Glutamatergic neuron (in vitro differentiated cells): ENCODE data around the gene ZNF366. TPM values are rescaled to one million over a fixed set of nuclear protein-coding genes. Genes with fewer than 3 reads are reported as not detected.

Source experiments
- DNase-seq: peaks from one replicate; pipeline ENCODE4 v3.0.0; 2022
- H3K27ac Mint-ChIP-seq: one replicate; pipeline ENCODE4 v1.8.0; 2020; ENCODE audit warnings: mild to moderate bottlenecking, mixed read lengths, inconsistent platforms; ENCODE audit not compliant: unreplicated experiment
- H3K27me3 Mint-ChIP-seq: one replicate; pipeline ENCODE4 v1.8.0; 2020; ENCODE audit warnings: mild to moderate bottlenecking, moderate library complexity, mixed read lengths, inconsistent platforms; ENCODE audit not compliant: unreplicated experiment
- H3K36me3 Mint-ChIP-seq: one replicate; pipeline ENCODE4 v1.8.0; 2020; ENCODE audit warnings: mild to moderate bottlenecking, mixed read lengths, inconsistent platforms; ENCODE audit not compliant: unreplicated experiment
- H3K4me1 Mint-ChIP-seq: one replicate; pipeline ENCODE4 v1.8.0; 2020; ENCODE audit warnings: mild to moderate bottlenecking, low read depth, mixed read lengths, inconsistent platforms; ENCODE audit not compliant: unreplicated experiment
- H3K4me3 Mint-ChIP-seq: one replicate; pipeline ENCODE4 v1.8.0; 2020; ENCODE audit warnings: mild to moderate bottlenecking, mixed read lengths, inconsistent platforms; ENCODE audit not compliant: unreplicated experiment
- H3K9me3 Mint-ChIP-seq: one replicate; pipeline ENCODE4 v1.8.0; 2020; ENCODE audit warnings: mild to moderate bottlenecking, moderate library complexity, mixed read lengths, inconsistent platforms; ENCODE audit not compliant: unreplicated experiment
- total RNA-seq: library from RNA; stranded (reverse); fragmentation: NEBNext Ultra II Directional; extraction: Animal tissue kit (Norgen Biotek cat#: 25700); gene quantifications from one replicate; pipeline ENCODE4 v1.2.1, GENCODE V29; 2021; ENCODE audit not compliant: unreplicated experiment
- TF ChIP-seq, protein P1 (sequence below): fragments of 200-600 bp; sonication (generic); IDR thresholded peaks from one replicate; pipeline ENCODE4 v1.5.0; 2021; ENCODE audit not compliant: partially characterized antibody, unreplicated experiment

Gene ZNF366
- total RNA-seq, 1 donor from 2014 or later = not detected

DNA sequence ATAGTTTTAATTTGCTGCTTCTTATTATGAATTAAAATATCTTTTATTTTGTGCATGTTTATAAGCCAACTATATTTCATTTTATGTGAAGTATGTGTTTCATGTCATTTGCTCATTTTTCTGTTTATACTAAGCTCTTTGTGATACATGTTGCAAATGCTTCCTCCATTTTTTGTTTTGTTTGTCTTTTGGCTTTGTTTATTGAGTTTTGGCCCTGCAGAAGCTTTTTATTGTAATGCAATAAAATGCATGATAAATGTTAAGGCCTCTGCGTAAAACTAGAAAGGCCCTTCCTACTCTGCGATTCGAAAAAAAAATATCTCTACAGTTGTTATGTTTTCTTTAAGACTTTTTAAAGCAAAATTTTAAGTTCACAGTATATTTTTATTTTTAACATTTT lies 9.4 kb downstream of the ZNF366 start:
- no peak for DNase-seq
- TF ChIP-seq, protein P1, sequence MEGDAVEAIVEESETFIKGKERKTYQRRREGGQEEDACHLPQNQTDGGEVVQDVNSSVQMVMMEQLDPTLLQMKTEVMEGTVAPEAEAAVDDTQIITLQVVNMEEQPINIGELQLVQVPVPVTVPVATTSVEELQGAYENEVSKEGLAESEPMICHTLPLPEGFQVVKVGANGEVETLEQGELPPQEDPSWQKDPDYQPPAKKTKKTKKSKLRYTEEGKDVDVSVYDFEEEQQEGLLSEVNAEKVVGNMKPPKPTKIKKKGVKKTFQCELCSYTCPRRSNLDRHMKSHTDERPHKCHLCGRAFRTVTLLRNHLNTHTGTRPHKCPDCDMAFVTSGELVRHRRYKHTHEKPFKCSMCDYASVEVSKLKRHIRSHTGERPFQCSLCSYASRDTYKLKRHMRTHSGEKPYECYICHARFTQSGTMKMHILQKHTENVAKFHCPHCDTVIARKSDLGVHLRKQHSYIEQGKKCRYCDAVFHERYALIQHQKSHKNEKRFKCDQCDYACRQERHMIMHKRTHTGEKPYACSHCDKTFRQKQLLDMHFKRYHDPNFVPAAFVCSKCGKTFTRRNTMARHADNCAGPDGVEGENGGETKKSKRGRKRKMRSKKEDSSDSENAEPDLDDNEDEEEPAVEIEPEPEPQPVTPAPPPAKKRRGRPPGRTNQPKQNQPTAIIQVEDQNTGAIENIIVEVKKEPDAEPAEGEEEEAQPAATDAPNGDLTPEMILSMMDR = no peak
- H3K4me1 Mint-ChIP-seq = peaks cover 3% of the 10 kb centered on the region
- H3K9me3 Mint-ChIP-seq = no peaks in the 10 kb centered on the region
- no peaks in the 10 kb centered on the region for H3K36me3 Mint-ChIP-seq
- no peak overlapping the region for H3K4me3 Mint-ChIP-seq
- H3K27ac Mint-ChIP-seq = no peak overlapping the region
- H3K27me3 Mint-ChIP-seq = no peaks in the 10 kb centered on the region

DNA sequence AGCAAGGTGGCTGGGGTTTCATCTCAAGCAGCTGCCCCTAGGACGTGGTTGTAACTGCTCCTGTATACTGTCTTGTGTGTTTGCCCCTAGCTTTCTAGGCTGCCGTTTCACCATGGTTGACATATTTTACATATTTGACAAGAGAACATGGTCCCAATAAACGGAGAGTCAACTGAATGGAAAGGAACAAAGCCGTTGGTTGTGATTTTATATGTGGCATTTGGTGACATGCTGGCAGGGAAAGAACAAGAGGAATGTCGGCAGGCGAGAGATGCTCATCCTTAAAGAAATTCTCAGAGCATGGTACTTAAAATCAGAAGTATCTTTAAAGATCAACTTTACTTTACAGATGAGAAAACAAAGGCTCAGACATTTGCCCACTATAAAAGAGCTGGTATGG lies 11.8 kb downstream of the ZNF366 start:
- DNase-seq = no peak
- TF ChIP-seq, protein P1 = no peak
- Mint-ChIP-seq H3K36me3 (peaks cover under 1% of the 10 kb centered on the region), H3K27ac (no peak overlapping the region), H3K4me3 (no peak overlapping the region), H3K4me1 (peaks cover 2% of the 10 kb centered on the region), H3K27me3 (no peaks in the 10 kb centered on the region), H3K9me3 (no peaks in the 10 kb centered on the region)

DNA sequence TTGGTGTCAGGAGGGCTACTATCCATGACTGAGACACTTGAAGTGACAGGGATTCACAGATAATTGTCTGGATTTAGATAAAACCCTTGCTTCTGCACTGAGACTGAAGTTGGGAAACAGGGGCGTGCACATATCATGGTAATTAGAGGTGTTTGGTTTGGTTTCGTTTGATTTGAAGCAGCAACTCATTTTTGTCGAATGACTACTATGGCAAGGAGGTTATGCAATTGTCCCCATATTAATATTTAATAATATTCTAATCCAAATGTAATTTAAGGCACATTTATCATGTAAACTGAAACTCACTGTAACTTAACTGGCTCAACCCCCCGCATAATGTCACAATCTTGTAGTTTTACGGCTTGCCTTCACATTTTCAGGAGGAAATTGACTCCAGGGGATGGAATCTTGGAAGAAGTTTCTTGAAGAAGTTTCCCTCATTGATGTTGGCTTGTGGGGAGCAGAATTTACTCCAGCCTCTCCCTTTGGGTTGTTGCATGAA lies 12.5 kb downstream of the ZNF366 start:
- H3K9me3 Mint-ChIP-seq = peaks cover 2% of the 10 kb centered on the region
- H3K27me3 Mint-ChIP-seq = no peaks in the 10 kb centered on the region
- TF ChIP-seq, protein P1 = no peak
- no peaks in the 10 kb centered on the region for H3K4me1 Mint-ChIP-seq
- H3K36me3 Mint-ChIP-seq = peaks cover 5% of the 10 kb centered on the region
- H3K4me3 Mint-ChIP-seq = no peak overlapping the region
- DNase-seq = no peak
- no peak overlapping the region for H3K27ac Mint-ChIP-seq

DNA sequence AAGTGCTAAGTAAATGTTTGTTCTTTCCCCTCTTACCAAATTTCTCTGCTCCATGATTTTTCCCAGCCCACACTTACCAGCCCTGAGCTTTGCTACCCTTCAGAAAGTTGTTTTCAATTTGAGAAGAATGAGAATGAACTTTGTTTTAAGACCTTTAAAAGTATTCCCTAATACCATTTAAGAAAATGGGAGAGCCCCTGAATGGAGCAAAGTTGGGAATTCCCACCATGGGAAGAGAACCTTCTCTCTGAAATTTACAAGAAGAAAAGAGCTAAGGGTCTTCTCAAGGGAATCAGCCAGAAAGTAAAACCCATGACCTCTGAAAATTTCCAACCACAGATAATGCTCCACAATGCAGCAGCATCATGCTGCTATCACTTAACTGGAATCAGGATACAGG lies 17.7 kb downstream of the ZNF366 start:
- no peak for DNase-seq
- Mint-ChIP-seq H3K27ac (no peak overlapping the region), H3K4me1 (peaks cover 5% of the 10 kb centered on the region), H3K27me3 (no peaks in the 10 kb centered on the region), H3K4me3 (no peak overlapping the region), H3K9me3 (peaks cover 5% of the 10 kb centered on the region), H3K36me3 (peaks cover 10% of the 10 kb centered on the region)
- TF ChIP-seq, protein P1 = no peak

DNA sequence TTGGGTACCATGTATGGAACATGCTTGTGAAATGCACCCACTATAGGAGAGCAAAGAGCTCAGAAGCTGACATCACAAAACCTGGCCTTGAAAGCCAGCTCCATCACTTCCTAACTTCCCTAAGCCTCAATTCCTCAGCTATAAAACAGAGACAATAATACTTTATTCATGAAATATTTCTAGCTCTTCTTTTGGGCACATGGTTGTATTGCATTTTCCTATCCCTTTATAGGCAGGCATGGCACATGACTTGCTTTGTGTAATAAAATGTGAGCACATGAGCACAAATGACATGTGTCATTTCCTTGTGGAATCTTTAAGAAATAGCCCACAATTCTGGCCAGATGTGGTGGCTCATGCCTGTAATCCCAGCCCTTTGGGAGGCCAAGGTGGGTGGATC lies 18.5 kb downstream of the ZNF366 start:
- H3K27me3 Mint-ChIP-seq = no peaks in the 10 kb centered on the region
- TF ChIP-seq, protein P1 = no peak
- peaks cover 5% of the 10 kb centered on the region for H3K9me3 Mint-ChIP-seq
- no peak overlapping the region for H3K4me3 Mint-ChIP-seq
- DNase-seq = no peak
- H3K4me1 Mint-ChIP-seq = peaks cover 5% of the 10 kb centered on the region
- no peak overlapping the region for H3K27ac Mint-ChIP-seq
- peaks cover 10% of the 10 kb centered on the region for H3K36me3 Mint-ChIP-seq
